K562 (cell line): Measurements from ENCODE around the gene CFL1. TPM values are rescaled to one million over a fixed set of nuclear protein-coding genes. Genes with fewer than 3 reads are reported as not detected.

Source experiments
- CEBPG ChIP-seq, 3 experiments: fragments of 200-800 bp in 1 of 3; sonication (Bioruptor generic) in 1 of 3; sonication (generic) in 1 of 3; formaldehyde crosslinking in 1 of 3; IDR thresholded peaks in 2 of 3; conservative IDR thresholded peaks in 1 of 3; 2 replicates each; pipeline versions ENCODE4 v1.6.1 to v1.8.0; 2016 to 2022; ENCODE audit warnings: missing compliant biosample characterization in 2 of 3, missing genetic modification characterization in 2 of 3, mild to moderate bottlenecking in 1 of 3, missing genetic modification reagents in 1 of 3
- GABPB1 ChIP-seq: sonication (generic); formaldehyde crosslinking; IDR thresholded peaks from 2 replicates; pipeline ENCODE4 v1.8.0; 2022; ENCODE audit warnings: mild to moderate bottlenecking, missing genetic modification reagents
- MAFG ChIP-seq: fragments of 450-650 bp; conservative IDR thresholded peaks from 2 replicates; pipeline ENCODE4 v1.6.1; 2016; ENCODE audit warnings: missing genetic modification characterization, missing compliant biosample characterization
- MGA ChIP-seq: fragments of 450-650 bp; IDR thresholded peaks from 2 replicates; pipeline ENCODE4 v1.6.1; 2016; ENCODE audit warnings: mild to moderate bottlenecking, moderate library complexity
- VEZF1 ChIP-seq: fragments of 200-800 bp; sonication (Bioruptor generic); IDR thresholded peaks from 2 replicates; pipeline ENCODE4 v1.6.1; 2017; ENCODE audit warnings: missing genetic modification characterization, missing compliant biosample characterization
- ZBTB7A ChIP-seq: IDR thresholded peaks from 2 replicates; pipeline ENCODE4 v1.6.1; 2011; ENCODE audit warnings: low read depth, mild to moderate bottlenecking, low read length, moderate library complexity, borderline replicate concordance; ENCODE audit not compliant: control insufficient read depth
- ZNF589 ChIP-seq: fragments of 200-800 bp; sonication (Bioruptor generic); IDR thresholded peaks from 2 replicates; pipeline ENCODE4 v1.6.1; 2016; ENCODE audit warnings: low read depth, missing genetic modification characterization, missing compliant biosample characterization
- polyA plus RNA-seq, 8 experiments: library from polyadenylated mRNA; depleted of rRNA in 4 of 8; stranded (reverse) in 5 of 8; unstranded in 3 of 8; fragments of >200 nt; fragmentation: Nextera tagmentation in 2 of 8; fragmentation: Illumina TruSeq in 1 of 8; extraction: Ambion mirVana in 2 of 8; extraction: Trizol in 1 of 8; gene quantifications; 2 replicates each; pipeline versions ENCODE4 v1.2.1 to v1.2.3, GENCODE V29; 2011 to 2014; ENCODE audit warnings: inconsistent platforms in 1 of 8, missing spikeins in 1 of 8
- total RNA-seq, 7 experiments: library from RNA; depleted of rRNA in 6 of 7; stranded (reverse); fragments of >200 nt in 6 of 7; fragmentation: Illumina TruSeq in 2 of 7; extraction: Trizol in 2 of 7; gene quantifications; 2 replicates each; pipeline versions ENCODE4 v1.2.1 to v1.2.3, GENCODE V29; 2011 to 2021; ENCODE audit warnings: low replicate concordance in 1 of 7

CFL1 gene
- total and polyA plus RNA-seq, 9 of the 15 experiments (the other 6 are each of a cell fraction or from before 2014, with no cell fraction given), result 105 to 1,101 (median 859) TPM

DNA sequence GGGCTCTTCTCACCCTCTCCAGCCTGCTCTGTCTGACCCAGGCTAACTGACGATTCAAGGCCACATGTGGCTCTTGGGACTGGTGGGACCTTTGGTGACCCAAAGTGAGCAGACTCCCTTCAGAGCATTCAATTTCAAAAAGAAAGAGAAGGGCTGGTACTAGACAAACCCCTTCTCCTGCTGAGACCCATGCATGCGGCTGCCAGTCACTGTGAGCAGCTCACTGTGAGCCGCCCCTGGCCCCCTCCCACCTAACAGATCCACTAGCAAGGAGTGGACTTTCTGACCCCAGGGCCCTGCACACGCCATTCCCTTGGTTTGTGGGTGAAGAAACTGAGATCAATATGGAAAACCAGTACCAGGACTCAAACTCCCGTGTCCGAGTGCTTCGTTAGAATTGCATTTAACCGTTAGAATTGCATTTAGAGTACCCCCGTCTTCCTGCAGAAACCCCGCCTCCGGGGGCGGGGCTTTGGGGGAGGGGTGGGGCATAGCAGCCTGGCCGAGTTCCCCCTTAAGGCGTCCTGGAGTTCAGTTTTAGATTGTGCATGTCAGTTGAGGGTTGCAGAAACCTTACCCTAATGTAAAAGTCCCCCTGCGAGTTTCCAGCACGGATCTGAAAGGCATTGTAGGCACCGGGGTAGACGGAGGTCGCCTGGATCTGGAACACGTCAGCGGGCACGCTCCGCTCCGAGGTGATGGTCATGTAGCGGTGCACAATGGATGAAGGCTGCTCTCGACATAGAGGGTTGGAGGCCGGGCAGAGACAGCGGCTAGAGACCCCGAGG, 9.5 kb upstream of the CFL1 start (continued):
- TF ChIP-seq ZBTB7A, result peak; percentile 19; the same call in 1 of the 2 replicates
- TF ChIP-seq MAFG (tag), result no peak
- 0 out of 2 replicates have a peak, but pooled peaks have one; percentile 14 for TF ChIP-seq MGA
- 0 out of 2 replicates have a peak, but pooled peaks have one; percentile 45 for TF ChIP-seq VEZF1
- TF ChIP-seq ZNF589 (CRISPR knock-in tag), result 0 out of 2 replicates have a peak, but pooled peaks have one; percentile 5
- 0 out of 2 replicates have a peak, but pooled peaks have one; percentile 46 for TF ChIP-seq GABPB1 (CRISPR knock-in tag)
- TF ChIP-seq CEBPG (CRISPR knock-in tag; IDR thresholded peaks at IDR 0.05), result peak; percentile 48; the same call in 1 of the 2 replicates
- TF ChIP-seq CEBPG (tag; conservative IDR thresholded peaks at IDR 0.05 in 1 of 2, IDR thresholded peaks at IDR 0.05 in 1 of 2), result no peak
